CD4-positive, CD25-positive, alpha-beta regulatory T cell (primary cell): Measurements from ENCODE around the gene TMEM86A. TPM values are rescaled to one million over a fixed set of nuclear protein-coding genes. Genes with fewer than 3 reads are reported as not detected.
A peak's percentile ranks its signal among the peaks of the same experiment; 100 is the strongest.

Source experiments
- ATAC-seq, 2 donors: fragments of 150-1000 bp; cut with Tn5 transposase; one replicate each; pipeline ENCODE4 v1.10.0; 2021; ENCODE audit warnings: low read depth in 2 of 2, moderate number of reproducible peaks in 2 of 2, moderate library complexity in 1 of 2
- DNase-seq, 3 donors: peaks; one replicate each; pipeline versions ENCODE4 v3.0.0 to v3.0.0-alpha.2; 2012 to 2022; ENCODE audit warnings: mixed read lengths in 1 of 3
- H3K27ac ChIP-seq: one replicate; pipeline ENCODE4 v1.7.0; 2013; ENCODE audit warnings: mild to moderate bottlenecking, low read length; ENCODE audit not compliant: insufficient read depth, poor library complexity, severe bottlenecking
- H3K27me3 ChIP-seq: one replicate; pipeline ENCODE4 v1.7.0; 2013; ENCODE audit warnings: low read length; ENCODE audit not compliant: control insufficient read depth, insufficient read depth
- H3K36me3 ChIP-seq: one replicate; pipeline ENCODE4 v1.7.0; 2013; ENCODE audit warnings: mild to moderate bottlenecking, low read length, moderate library complexity; ENCODE audit not compliant: control insufficient read depth, insufficient read depth
- H3K4me1 ChIP-seq: 2 replicates; pipeline ENCODE4 v1.7.0; 2013; ENCODE audit warnings: mild to moderate bottlenecking, low read length; ENCODE audit not compliant: insufficient read depth, control insufficient read depth, poor library complexity, severe bottlenecking
- H3K4me3 ChIP-seq: one replicate; pipeline ENCODE4 v1.7.0; 2013; ENCODE audit warnings: low read depth, mild to moderate bottlenecking, low read length, moderate library complexity
- H3K9me3 ChIP-seq, 2 experiments: 1 replicate in 1 of 2; 2 replicates in 1 of 2; pipeline ENCODE4 v1.7.0; 2013; ENCODE audit warnings: low read length in 2 of 2, mild to moderate bottlenecking in 1 of 2, moderate library complexity in 1 of 2; ENCODE audit not compliant: control insufficient read depth in 2 of 2
- H3K27ac Mint-ChIP-seq, 3 donors: one replicate each; pipeline ENCODE4 v1.8.0; 2020 to 2022; ENCODE audit warnings: mild to moderate bottlenecking in 3 of 3, mixed read lengths in 3 of 3, moderate library complexity in 2 of 3
- H3K27me3 Mint-ChIP-seq: one replicate; pipeline ENCODE4 v1.8.0; 2022; ENCODE audit warnings: mild to moderate bottlenecking, mixed read lengths
- H3K36me3 Mint-ChIP-seq: one replicate; pipeline ENCODE4 v1.8.0; 2020; ENCODE audit warnings: mixed read lengths
- H3K4me1 Mint-ChIP-seq, 4 donors: one replicate each; pipeline ENCODE4 v1.8.0; 2020 to 2022; ENCODE audit warnings: mixed read lengths in 4 of 4, mild to moderate bottlenecking in 1 of 4
- H3K4me3 Mint-ChIP-seq, 4 donors: one replicate each; pipeline ENCODE4 v1.8.0; 2020 to 2022; ENCODE audit warnings: mild to moderate bottlenecking in 4 of 4, mixed read lengths in 4 of 4, moderate library complexity in 3 of 4
- H3K9me3 Mint-ChIP-seq, 7 donors: one replicate each; pipeline ENCODE4 v1.8.0; 2020 to 2022; ENCODE audit warnings: mixed read lengths in 7 of 7, mild to moderate bottlenecking in 3 of 7, moderate library complexity in 2 of 7
- polyA plus RNA-seq, 4 donors: library from polyadenylated mRNA; unstranded; fragments of 300-500 nt; fragmentation: Illumina TruSeq; gene quantifications; one replicate each; pipeline ENCODE4 v1.2.3, GENCODE V29; 2021
- total RNA-seq: library from RNA; stranded (reverse); gene quantifications from one replicate; pipeline ENCODE4 v1.2.3, GENCODE V29; 2022

Gene TMEM86A
- total and polyA plus RNA-seq, 5 donors from 2014 or later: 1.00 to 4.8 (median 1.3) TPM

DNA sequence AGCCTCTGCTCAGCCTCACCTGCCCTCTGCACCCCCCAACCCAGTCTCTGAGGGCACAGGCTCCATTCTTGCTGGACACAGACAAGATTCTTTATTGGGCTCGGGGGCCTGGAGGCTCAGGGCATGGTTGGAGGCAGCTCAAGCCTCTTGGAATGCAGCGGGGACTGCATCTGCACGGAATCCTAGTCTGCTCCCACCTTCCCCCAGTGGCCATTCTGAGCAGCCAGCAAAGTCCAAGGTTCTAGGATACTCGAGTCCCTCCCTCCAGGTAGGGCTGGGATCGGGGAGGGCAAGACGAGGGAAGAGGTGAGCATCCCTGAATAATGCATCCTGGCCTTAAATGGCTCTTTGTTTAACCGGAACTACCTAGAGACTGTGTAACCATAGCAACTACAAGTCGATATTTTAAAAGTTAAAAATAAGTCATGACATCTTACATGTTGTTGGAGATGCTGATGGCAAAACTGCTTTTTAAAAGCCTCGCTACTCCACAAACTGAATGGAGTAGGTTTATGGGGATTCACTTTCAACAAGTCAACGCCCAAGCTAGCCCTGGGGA, 38.1 kb downstream of the TMEM86A start:
- Mint-ChIP-seq H3K4me1 (peaks cover 0 to 4% (median 2%) of the 10 kb centered on the region in 4 donors), H3K9me3 (peaks cover 0 to 2% (median 0%) of the 10 kb centered on the region in 7 donors), H3K27ac (no peak overlapping the region), H3K27me3 (peaks cover 4% of the 10 kb centered on the region), H3K4me3 (no peak overlapping the region), H3K36me3 (no peaks in the 10 kb centered on the region)
- no peaks in the 10 kb centered on the region for H3K9me3 ChIP-seq
- no peaks in the 10 kb centered on the region for H3K27me3 ChIP-seq
- no peaks in the 10 kb centered on the region for H3K4me1 ChIP-seq
- ATAC-seq (no peak), DNase-seq (no peak)
- H3K4me3 ChIP-seq: no peak overlapping the region
- no peaks in the 10 kb centered on the region for H3K36me3 ChIP-seq
- no peak overlapping the region for H3K27ac ChIP-seq

DNA sequence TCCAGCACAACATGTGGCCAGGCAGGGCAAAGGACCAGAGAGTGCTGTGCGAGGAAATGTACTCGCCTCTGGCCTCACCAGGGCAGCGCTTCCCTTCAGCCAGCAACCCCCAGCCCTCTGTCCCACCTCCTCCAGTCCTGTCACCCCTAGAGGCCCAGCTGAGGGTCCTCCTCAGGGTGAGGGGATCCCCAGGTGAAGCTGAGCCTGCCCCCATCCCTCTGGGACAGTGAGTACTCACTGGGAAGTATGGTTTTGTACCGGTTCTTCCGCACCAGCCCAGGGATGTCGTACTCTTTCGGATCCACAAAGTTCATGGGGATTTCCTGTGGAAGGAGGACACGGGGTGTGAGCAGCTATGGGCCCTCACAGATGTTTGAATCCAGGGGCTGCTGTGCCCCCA, 39.1 kb downstream of the TMEM86A start:
- H3K27me3 ChIP-seq: no peaks in the 10 kb centered on the region
- H3K36me3 Mint-ChIP-seq: no peaks in the 10 kb centered on the region
- H3K4me1 Mint-ChIP-seq: no peaks in the 10 kb centered on the region
- no peak overlapping the region for H3K27ac Mint-ChIP-seq
- H3K4me1 ChIP-seq: no peaks in the 10 kb centered on the region
- H3K27me3 Mint-ChIP-seq: peaks cover 4% of the 10 kb centered on the region
- H3K4me3 Mint-ChIP-seq: no peak overlapping the region
- H3K9me3 ChIP-seq: no peaks in the 10 kb centered on the region
- no peak for ATAC-seq
- DNase-seq: no peak
- H3K36me3 ChIP-seq: no peaks in the 10 kb centered on the region
- no peak overlapping the region for H3K27ac ChIP-seq
- H3K4me3 ChIP-seq: no peak overlapping the region
- H3K9me3 Mint-ChIP-seq: peaks cover 0 to 2% (median 0%) of the 10 kb centered on the region in 7 donors

DNA sequence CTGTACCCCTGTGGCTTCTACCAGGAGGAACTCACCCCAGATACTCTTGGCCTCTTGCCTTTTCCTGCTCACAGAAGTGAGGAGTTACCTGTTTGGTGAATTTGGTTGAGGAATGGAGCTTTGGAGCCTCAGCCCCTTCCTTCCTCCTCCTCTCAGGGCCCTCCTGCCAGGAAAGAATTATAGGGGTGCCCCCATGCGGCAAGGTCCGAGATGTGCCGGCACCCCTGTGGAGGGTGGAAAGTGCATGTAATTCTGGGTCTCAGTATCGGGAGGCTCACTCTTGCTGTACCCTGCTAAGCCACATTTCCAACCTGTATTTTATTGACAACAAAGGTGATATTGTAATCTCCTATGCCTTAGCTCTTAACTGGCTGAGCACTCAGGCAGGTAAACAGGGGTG, 41.1 kb downstream of the TMEM86A start:
- no peak for DNase-seq

DNA sequence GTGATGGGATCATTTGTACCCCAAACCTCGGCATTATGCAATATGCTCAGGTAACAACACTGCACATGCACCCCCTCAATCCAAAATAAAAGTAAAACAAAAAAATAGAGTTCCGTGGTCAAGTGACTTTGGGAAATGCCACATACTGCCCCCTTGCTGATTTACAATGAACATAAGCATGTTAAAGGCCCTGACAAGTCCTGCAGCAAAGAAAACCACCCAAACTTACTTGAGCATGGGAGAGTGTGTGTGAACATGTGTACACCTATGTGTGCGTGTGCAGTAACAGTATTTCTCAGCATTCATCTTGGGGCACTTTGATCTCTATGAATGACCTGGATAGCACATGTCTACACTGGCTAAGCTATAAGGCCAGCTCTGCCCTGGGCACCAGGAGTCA, 43.2 kb downstream of the TMEM86A start:
- Histone ChIP-seq H3K36me3 (no peaks in the 10 kb centered on the region), H3K9me3 (no peaks in the 10 kb centered on the region), H3K4me1 (no peaks in the 10 kb centered on the region), H3K27me3 (no peaks in the 10 kb centered on the region), H3K4me3 (no peak overlapping the region), H3K27ac (no peak overlapping the region)
- Mint-ChIP-seq H3K9me3 (peaks cover 0 to 2% (median 0%) of the 10 kb centered on the region in 7 donors), H3K4me3 (no peak overlapping the region), H3K36me3 (no peaks in the 10 kb centered on the region), H3K27me3 (no peaks in the 10 kb centered on the region), H3K27ac (no peak overlapping the region), H3K4me1 (no peaks in the 10 kb centered on the region)
- ATAC-seq: no peak
- no peak for DNase-seq

More for the DNA sequence above, 41.1 kb downstream of the TMEM86A start:
- H3K9me3 Mint-ChIP-seq: peaks cover 0 to 2% (median 0%) of the 10 kb centered on the region in 7 donors
- no peak overlapping the region for H3K27ac ChIP-seq
- no peak overlapping the region for H3K4me3 ChIP-seq
- H3K27me3 Mint-ChIP-seq: peaks cover 4% of the 10 kb centered on the region
- no peaks in the 10 kb centered on the region for H3K36me3 ChIP-seq
- no peaks in the 10 kb centered on the region for H3K27me3 ChIP-seq
- no peak for ATAC-seq
- no peak overlapping the region for H3K27ac Mint-ChIP-seq
- H3K9me3 ChIP-seq: no peaks in the 10 kb centered on the region
- H3K4me3 Mint-ChIP-seq: no peak overlapping the region
- H3K4me1 Mint-ChIP-seq: no peaks in the 10 kb centered on the region
- no peaks in the 10 kb centered on the region for H3K36me3 Mint-ChIP-seq
- H3K4me1 ChIP-seq: no peaks in the 10 kb centered on the region

DNA sequence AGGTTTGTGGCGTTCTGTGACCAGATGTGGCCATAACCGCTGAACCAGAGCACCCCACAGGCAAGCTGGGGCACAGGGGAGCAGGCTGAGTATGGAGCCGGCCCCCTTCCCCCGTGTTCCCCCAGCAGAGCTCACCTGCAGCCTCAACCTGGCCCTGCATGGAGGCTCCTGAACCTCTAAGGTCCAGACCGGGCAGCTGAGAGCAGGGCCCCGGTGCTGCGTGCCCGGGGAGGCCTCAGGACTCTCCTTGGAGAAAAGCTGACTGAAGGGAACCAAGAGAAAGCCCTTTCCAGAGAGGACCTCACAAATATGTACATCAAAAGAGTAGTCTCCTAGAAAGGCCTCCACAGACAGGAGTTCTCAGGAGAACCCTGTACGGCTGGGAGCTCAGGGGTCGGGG, 44.8 kb downstream of the TMEM86A start:
- no peaks in the 10 kb centered on the region for H3K27me3 ChIP-seq
- H3K27ac Mint-ChIP-seq: no peak overlapping the region

DNA sequence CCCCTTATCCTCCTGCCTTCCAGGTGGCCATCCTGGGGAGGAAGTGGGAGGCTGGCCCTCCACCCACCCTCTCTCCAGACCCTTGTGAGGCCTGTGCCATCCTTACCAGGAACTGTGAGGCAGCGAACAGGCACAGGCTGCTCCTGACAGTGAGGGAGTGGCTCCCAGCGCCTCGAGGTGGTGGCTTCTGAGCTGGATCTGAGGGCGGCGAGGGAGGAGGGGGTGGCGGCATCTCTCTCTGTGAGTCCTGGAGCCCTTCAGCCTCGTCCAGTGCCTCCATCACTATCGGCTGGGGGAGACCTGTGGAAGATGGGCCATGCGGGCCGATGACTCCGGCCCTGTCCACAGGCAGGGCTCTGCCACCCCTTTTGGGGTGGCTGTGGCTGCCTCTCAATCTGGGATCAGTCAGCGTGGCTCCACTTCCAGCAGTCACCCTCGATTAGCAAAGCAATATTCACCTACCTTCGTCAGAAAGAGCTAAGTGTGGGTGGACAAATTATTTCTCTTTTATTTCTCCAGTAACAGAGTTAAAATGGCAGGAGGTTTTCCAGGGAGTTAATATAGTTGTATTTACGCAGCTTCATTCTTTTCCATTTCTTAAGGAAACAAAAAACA, 45.4 kb downstream of the TMEM86A start:
- no peak overlapping the region for H3K4me3 Mint-ChIP-seq
- no peaks in the 10 kb centered on the region for H3K36me3 Mint-ChIP-seq
- H3K4me1 Mint-ChIP-seq: no peaks in the 10 kb centered on the region
- no peak for ATAC-seq
- H3K27ac Mint-ChIP-seq: no peak overlapping the region
- Histone ChIP-seq H3K9me3 (no peaks in the 10 kb centered on the region), H3K4me3 (no peak overlapping the region), H3K36me3 (no peaks in the 10 kb centered on the region), H3K27me3 (no peaks in the 10 kb centered on the region), H3K27ac (no peak overlapping the region), H3K4me1 (no peaks in the 10 kb centered on the region)
- H3K9me3 Mint-ChIP-seq: no peaks in the 10 kb centered on the region
- peaks cover 5% of the 10 kb centered on the region for H3K27me3 Mint-ChIP-seq
- DNase-seq: no peak

More for the DNA sequence above, 44.8 kb downstream of the TMEM86A start:
- DNase-seq (no peak), ATAC-seq (no peak)
- H3K4me3 ChIP-seq: no peak overlapping the region
- H3K4me1 Mint-ChIP-seq: no peaks in the 10 kb centered on the region
- H3K36me3 ChIP-seq: no peaks in the 10 kb centered on the region
- peaks cover 0 to under 1% (median 0%) of the 10 kb centered on the region in 7 donors for H3K9me3 Mint-ChIP-seq
- no peak overlapping the region for H3K27ac ChIP-seq
- no peaks in the 10 kb centered on the region for H3K4me1 ChIP-seq
- no peaks in the 10 kb centered on the region for H3K36me3 Mint-ChIP-seq
- H3K27me3 Mint-ChIP-seq: peaks cover 1% of the 10 kb centered on the region
- no peaks in the 10 kb centered on the region for H3K9me3 ChIP-seq
- H3K4me3 Mint-ChIP-seq: no peak overlapping the region

DNA sequence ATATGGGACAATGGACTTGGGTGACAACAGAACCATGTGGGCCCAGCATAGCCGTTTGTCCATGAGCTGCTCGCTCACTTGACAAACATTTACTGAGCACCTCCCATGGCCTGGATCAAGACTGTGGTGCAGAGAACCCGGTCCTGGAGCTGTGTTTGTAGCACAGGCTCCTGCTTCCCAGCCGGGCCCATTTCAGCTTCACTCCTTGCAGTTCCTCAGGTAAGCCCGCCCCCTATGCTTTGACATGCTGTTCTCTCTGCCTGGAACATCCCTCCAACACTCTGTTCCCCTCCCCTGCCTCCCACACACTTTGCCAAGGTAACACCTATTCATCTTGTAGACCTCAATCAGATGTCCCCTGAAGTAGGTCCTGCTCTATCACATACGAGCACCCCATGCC, 46.7 kb downstream of the TMEM86A start:
- Mint-ChIP-seq H3K9me3 (no peaks in the 10 kb centered on the region), H3K4me1 (no peaks in the 10 kb centered on the region), H3K27ac (peak overlapping the region in 1 of 3 donors; percentile 56), H3K27me3 (peaks cover 5% of the 10 kb centered on the region), H3K4me3 (no peak overlapping the region), H3K36me3 (no peaks in the 10 kb centered on the region)
- DNase-seq: no peak
- no peak overlapping the region for H3K27ac ChIP-seq
- no peaks in the 10 kb centered on the region for H3K4me1 ChIP-seq
- H3K36me3 ChIP-seq: no peaks in the 10 kb centered on the region
- ATAC-seq: no peak
- H3K4me3 ChIP-seq: no peak overlapping the region
- no peaks in the 10 kb centered on the region for H3K27me3 ChIP-seq
- no peaks in the 10 kb centered on the region for H3K9me3 ChIP-seq

DNA sequence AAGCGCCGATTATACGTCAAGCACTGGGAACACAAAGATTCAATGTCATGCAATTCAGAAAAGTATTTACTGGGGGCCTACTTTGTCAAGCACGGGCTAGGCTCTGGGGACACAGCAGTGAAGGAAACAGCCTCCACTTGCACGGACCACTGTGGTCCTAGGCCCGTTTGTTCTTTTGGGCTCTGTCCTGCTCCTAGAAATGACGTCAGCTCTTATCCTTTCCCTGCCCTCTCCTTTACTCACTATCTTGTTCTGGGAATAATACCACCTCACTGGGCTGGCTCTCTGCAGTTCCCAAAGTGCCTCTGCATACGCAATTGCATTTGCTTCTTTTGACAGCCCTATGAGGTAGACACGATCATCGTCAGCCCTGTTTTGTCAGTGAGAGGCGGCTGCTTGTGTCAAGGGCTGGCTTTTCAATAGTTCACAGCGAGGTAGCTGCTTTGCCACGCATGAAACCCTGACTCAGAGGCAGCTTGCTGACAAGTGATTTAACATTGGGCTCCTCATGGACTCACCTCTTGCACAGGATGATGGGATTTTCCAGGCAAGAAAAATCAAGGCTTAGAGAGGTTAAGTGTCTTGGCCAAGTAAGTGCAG, 50.3 kb downstream of the TMEM86A start:
- peaks cover 19% of the 10 kb centered on the region for H3K27me3 Mint-ChIP-seq
- no peak overlapping the region for H3K4me3 ChIP-seq
- H3K36me3 Mint-ChIP-seq: no peaks in the 10 kb centered on the region
- DNase-seq (no peak), ATAC-seq (no peak)
- no peaks in the 10 kb centered on the region for H3K36me3 ChIP-seq
- peaks cover 0 to 3% (median 0%) of the 10 kb centered on the region in 7 donors for H3K9me3 Mint-ChIP-seq
- no peak overlapping the region for H3K27ac ChIP-seq
- H3K27me3 ChIP-seq: no peaks in the 10 kb centered on the region
- no peaks in the 10 kb centered on the region for H3K4me1 Mint-ChIP-seq
- H3K27ac Mint-ChIP-seq: no peak overlapping the region
- no peaks in the 10 kb centered on the region for H3K4me1 ChIP-seq
- no peak overlapping the region for H3K4me3 Mint-ChIP-seq
- no peaks in the 10 kb centered on the region for H3K9me3 ChIP-seq
